ENCODE measurements around the gene REST.
A peak's percentile ranks its signal among the peaks of the same experiment; 100 is the strongest.
"Not testable (repeated sequence)": the region's sequence is repeated elsewhere in the genome, so short reads cannot be mapped to it uniquely, and the experiment has no call there.

The REST gene

GRCh38 chr4:56909086-56909894 is 1.6 kb downstream of the REST start:
- DNase-seq, result no peak

DNA sequence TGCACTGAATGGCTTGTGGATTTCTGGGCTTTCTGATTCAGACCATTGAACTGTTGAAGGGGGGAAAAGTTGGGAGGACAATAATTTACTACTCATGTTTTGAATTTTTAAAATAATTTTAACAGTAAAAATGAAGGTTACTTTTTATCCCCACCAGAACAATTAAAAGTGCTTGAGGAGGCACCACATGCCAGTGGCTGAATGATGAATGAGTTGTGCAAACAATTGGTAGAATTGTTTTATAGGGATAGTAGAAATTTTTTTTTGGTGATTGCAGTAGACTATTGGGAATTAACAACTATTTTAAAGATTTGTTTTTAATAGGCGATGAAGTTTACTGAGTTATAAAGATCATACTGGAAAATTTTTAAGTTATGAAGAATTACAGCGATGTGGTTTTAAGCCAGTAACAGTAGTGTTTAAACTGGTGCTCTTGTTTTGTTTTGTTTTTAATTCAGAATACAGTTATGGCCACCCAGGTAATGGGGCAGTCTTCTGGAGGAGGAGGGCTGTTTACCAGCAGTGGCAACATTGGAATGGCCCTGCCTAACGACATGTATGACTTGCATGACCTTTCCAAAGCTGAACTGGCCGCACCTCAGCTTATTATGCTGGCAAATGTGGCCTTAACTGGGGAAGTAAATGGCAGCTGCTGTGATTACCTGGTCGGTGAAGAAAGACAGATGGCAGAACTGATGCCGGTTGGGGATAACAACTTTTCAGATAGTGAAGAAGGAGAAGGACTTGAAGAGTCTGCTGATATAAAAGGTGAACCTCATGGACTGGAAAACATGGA is 2.7 kb downstream of the REST start:
- no peak for DNase-seq

- no peak for DNase-seq
Observed at GRCh38 chr4:56914336-56914735, 6.6 kb downstream of the REST start.

GRCh38 chr4:56914977-56915376 is 7.3 kb downstream of the REST start:
- not testable (repeated sequence) for DNase-seq

- DNase-seq, result no peak
Observed at GRCh38 chr4:56927196-56927595, 19.5 kb downstream of the REST start.

- DNase-seq, result no peak
Observed at GRCh38 chr4:56930638-56931037, 22.9 kb downstream of the REST start.

- no peak for DNase-seq
Observed at GRCh38 chr4:56931924-56932323, 24.2 kb downstream of the REST start.

DNA sequence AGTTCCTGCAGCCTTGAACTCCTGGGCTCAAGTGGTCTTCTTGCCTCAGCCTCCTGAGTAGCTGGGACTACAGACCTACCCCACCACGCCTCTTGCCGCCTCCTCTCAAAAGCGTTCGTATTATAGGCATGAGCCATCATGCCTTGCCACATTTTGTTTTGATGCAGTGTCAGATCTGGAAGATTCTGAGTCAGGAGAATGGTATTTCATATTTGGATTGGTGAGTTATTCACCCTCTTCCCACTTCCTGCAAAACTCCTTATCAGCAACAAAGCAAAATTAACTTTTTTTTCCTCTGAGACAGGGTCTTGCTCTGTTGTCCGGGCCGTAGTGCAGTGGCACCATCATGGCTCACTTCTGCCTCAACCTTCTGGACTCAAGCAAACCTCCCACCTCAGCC is 29.6 kb downstream of the REST start:
- no peak for DNase-seq

DNA sequence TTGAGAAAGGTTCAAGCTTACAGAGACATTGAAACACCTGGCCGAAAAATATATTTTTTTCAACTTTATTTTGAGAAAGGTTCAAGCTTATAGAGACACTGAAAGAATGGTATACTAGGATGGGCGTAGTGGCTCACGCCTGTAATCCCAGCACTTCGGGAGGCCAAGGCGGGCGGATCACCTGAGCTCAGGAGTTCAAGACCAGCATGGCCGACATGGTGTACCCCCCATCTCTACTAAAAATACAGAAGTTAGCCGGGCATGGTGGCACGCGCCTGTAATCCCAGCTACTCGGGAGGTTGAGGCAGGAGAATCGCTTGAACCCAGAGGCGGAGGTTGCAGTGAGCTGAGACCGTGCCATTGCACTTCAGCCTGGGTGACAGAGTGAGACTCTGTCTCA is 32.1 kb downstream of the REST start:
- not testable (repeated sequence) for DNase-seq

GRCh38 chr4:56940403-56940802 is 32.7 kb downstream of the REST start:
- no peak for DNase-seq

GRCh38 chr4:56940971-56941370 is 33.3 kb downstream of the REST start:
- DNase-seq, result no peak

DNA sequence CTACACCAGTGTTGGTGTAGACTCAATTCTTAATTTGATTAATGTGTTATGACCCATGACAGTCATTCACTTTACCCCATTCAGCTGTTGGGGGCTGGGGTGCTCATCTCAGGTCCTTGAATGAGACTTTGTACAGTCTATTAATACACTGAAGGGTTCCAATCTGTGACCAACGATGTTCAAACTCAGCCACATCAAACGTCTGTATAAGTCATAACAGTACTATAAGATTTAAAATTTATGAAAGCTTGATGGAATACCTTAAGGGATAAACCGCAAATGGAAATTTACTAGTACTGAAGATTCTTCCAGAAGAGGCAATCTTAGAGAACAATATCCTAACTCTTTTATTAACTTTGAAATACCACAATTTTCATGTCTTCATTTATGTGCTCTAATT is 33.7 kb downstream of the REST start:
- DNase-seq, result no peak

DNA sequence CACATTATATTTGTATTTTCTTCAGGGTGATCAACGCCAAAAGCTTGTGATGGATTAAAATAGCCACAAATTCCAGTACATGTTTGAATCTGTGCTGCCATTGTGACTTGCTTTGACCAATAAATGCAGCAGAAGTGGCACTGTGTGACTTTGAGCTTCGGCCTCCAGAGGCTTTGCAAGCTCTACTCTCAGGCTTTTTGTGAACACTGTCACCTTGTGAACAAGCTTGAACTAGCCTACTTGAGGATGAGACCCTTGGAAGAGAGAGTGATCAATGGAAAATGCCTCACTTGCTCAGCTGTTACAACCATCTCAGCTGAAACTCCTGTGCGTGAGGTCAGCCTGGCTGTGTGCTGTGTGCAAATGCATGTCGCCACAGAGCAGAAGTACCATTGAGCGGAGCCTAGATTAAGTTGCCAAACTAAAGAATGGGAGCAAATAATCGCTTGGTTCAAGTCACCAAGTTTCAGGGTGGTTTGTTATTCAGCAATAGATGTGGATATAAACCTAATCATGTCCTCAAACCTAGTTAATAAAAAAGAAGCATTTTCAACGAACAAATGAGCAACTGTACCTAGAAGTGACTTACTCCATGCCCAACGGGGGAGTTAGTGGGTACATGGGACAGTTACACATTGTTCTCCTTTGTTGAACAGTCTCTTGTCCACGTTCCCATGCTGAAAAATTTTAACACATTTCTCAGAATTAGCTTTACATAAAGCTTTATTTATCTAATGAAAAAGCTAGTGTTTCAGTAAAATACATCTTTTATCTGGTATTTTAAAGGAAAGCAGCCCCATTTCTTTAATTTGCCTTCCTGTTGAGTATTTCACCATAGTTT is 46.2 kb downstream of the REST start:
- no peak for DNase-seq

- DNase-seq, result peak; percentile 85
Observed at GRCh38 chr4:56958111-56958517, 50.4 kb downstream of the REST start.

DNA sequence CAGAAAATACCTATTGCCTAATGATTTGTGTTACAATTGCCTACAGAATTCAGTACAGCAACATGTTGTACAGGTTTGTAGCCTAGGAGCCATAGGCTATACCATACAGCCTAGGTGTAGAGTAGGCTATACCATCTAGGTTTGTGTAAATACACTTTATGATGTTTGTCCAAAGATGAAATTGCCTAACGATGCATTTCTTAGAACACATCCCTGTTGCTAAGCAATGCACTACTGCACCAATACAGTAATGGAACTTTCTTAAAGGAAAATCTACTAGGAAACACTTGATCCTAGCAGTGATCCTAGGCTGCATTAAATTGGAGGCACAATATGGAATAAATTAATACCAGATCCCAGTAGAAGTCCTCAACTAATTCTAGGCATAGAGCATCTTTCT is 51.4 kb downstream of the REST start:
- DNase-seq, result no peak

DNA sequence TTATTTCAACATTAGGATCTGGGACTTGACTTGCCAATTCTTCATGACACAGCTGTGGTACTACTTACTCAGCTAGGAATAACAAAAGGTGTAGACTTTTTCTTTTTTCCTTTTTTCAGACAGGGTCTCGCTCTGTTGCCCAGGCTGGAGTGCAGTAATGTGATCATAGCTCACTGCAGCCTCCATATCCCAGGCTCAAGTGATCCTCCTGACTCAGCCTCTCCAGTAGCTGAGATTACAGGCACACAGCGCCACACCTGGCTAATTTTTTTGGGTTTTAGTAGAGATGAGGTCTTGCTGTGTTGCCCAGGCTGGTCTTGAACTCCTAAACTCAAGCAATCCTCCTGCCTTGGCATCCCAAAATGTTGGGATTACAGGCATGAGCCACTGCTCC is 53.4 kb downstream of the REST start:
- DNase-seq, result no peak

DNA sequence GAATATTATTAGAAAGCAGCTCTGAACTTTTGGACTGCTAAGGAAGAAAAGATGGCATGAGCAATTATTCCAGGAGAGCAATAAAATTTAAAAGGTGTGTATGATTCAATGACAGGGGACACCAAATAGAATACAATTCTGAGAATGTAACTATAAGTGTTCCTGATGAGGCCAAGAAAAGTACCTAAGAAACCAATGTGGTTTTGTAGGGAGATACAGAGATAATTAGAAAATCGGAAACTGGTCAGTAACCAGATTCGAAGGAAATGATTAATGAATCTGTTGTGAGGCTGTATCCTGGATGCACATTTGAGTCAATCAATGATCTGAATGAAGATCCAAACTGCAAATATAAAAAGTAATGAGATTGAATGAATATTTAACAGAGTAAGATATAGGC is 63.7 kb downstream of the REST start:
- no peak for DNase-seq

GRCh38 chr4:56972389-56972788 is 64.7 kb downstream of the REST start:
- no peak for DNase-seq

- no peak for DNase-seq
Observed at GRCh38 chr4:56972809-56973208, 65.1 kb downstream of the REST start.

GRCh38 chr4:56973336-56973735 is 65.6 kb downstream of the REST start:
- no peak for DNase-seq

DNA sequence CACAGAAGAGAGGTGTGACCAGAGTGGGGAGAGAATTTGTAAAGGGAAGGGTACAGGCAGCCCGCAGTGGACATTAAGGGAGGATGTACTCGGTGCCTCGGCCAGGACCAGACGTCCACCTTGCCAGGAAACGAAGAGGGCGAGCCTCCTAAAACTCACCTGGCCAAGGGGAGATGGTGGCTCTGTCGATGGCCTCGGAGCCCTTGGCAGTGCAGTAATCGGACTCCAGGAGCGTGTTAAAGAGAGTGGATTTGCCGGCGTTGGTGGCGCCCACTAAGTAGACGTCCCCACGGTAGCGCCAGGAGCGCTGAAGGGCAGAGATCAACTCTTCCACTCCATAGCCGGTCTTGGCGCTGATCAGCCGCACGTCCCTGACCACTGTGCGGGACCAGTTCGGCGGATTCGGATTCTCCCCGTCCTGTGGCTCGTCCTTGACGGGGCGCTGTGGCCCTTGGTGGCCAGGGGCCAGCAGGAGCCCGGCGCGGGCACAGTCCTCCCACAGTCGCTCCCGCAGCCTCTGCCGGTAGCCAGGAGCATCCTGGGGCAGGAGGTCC is 68.7 kb downstream of the REST start:
- no peak for DNase-seq

GRCh38 chr4:56976837-56977320 is 69.2 kb downstream of the REST start:
- no peak for DNase-seq

Data from DMS79 (cell line).